MCF 10A (cell line): ENCODE results near the gene HAAO. TPM values are rescaled to one million over a fixed set of nuclear protein-coding genes. Genes with fewer than 3 reads are reported as not detected.

Source experiments
- BruUV-seq: library from RNA; stranded (reverse); fragments of 400-500 nt; replicated peaks from 2 replicates; lab custom pipeline; 2021; lab: Mats Ljungman, UMichigan
- CTCF ChIA-PET: fragments of 300-600 bp; sonication (Branson Sonifier 250); formaldehyde crosslinking; extraction: SDS; loops from one replicate; lab custom pipeline; 2021; ENCODE audit warnings: antibody characterized with exemption, inconsistent platforms; lab: Yijun Ruan, JAX
- POLR2A ChIA-PET: fragments of 300-600, 350-650 bp; sonication (Branson Sonifier 250); formaldehyde crosslinking; extraction: SDS; loops from one replicate; lab custom pipeline; 2020; ENCODE audit warnings: antibody characterized with exemption, inconsistent platforms; lab: Yijun Ruan, JAX
- DNase-seq: peaks from one replicate; pipeline ENCODE4 v3.0.0-alpha.2; 2018; ENCODE audit not compliant: unreplicated experiment
- H3K27ac Mint-ChIP-seq: one replicate; pipeline ENCODE4 v1.8.0; 2022; ENCODE audit warnings: mild to moderate bottlenecking, low read depth, mixed read lengths; ENCODE audit not compliant: unreplicated experiment
- H3K27me3 Mint-ChIP-seq: one replicate; pipeline ENCODE4 v1.8.0; 2022; ENCODE audit warnings: mixed read lengths; ENCODE audit not compliant: insufficient read depth, unreplicated experiment
- H3K36me3 Mint-ChIP-seq: one replicate; pipeline ENCODE4 v1.8.0; 2022; ENCODE audit warnings: mild to moderate bottlenecking, moderate library complexity, mixed read lengths; ENCODE audit not compliant: insufficient read depth, unreplicated experiment
- H3K4me1 Mint-ChIP-seq: one replicate; pipeline ENCODE4 v1.8.0; 2022; ENCODE audit warnings: mixed read lengths; ENCODE audit not compliant: insufficient read depth, unreplicated experiment
- H3K4me3 Mint-ChIP-seq: one replicate; pipeline ENCODE4 v1.8.0; 2022; ENCODE audit warnings: mild to moderate bottlenecking, moderate library complexity, mixed read lengths; ENCODE audit not compliant: unreplicated experiment
- H3K9me3 Mint-ChIP-seq: one replicate; pipeline ENCODE4 v1.8.0; 2022; ENCODE audit warnings: mixed read lengths; ENCODE audit not compliant: unreplicated experiment
- intact Hi-C: fragments of 100-400 bp; cut with micrococcal nuclease; formaldehyde crosslinking; loops from 2 replicates; pipeline ENCODE4 v1.14.1; 2022
- total RNA-seq: library from RNA; stranded (reverse); gene quantifications from 2 replicates; pipeline ENCODE4 v1.2.3, GENCODE V29; 2022
- TF ChIP-seq, protein P1 (sequence below): fragments of 200-600 bp; IDR thresholded peaks from one replicate; pipeline ENCODE4 v1.8.0; 2022; ENCODE audit warnings: antibody characterized with exemption, mild to moderate bottlenecking; ENCODE audit not compliant: unreplicated experiment

Gene HAAO
- total RNA-seq, 1 experiment from 2014 or later: not detected

- ChIA-PET POLR2A (no interaction called here), CTCF (no interaction called here)
- Mint-ChIP-seq H3K27ac (no peak overlapping the region), H3K4me3 (no peak overlapping the region), H3K4me1 (no peaks in the 10 kb centered on the region), H3K27me3 (no peaks in the 10 kb centered on the region), H3K36me3 (no peaks in the 10 kb centered on the region), H3K9me3 (no peaks in the 10 kb centered on the region)
- TF ChIP-seq, protein P1, sequence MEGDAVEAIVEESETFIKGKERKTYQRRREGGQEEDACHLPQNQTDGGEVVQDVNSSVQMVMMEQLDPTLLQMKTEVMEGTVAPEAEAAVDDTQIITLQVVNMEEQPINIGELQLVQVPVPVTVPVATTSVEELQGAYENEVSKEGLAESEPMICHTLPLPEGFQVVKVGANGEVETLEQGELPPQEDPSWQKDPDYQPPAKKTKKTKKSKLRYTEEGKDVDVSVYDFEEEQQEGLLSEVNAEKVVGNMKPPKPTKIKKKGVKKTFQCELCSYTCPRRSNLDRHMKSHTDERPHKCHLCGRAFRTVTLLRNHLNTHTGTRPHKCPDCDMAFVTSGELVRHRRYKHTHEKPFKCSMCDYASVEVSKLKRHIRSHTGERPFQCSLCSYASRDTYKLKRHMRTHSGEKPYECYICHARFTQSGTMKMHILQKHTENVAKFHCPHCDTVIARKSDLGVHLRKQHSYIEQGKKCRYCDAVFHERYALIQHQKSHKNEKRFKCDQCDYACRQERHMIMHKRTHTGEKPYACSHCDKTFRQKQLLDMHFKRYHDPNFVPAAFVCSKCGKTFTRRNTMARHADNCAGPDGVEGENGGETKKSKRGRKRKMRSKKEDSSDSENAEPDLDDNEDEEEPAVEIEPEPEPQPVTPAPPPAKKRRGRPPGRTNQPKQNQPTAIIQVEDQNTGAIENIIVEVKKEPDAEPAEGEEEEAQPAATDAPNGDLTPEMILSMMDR: no peak
- no TSS peak for BruUV-seq
- DNase-seq: no peak
- intact Hi-C loops: no loop called here
Observed at GRCh38 chr2:42767899-42768705, 24.3 kb downstream of the HAAO start.

DNA sequence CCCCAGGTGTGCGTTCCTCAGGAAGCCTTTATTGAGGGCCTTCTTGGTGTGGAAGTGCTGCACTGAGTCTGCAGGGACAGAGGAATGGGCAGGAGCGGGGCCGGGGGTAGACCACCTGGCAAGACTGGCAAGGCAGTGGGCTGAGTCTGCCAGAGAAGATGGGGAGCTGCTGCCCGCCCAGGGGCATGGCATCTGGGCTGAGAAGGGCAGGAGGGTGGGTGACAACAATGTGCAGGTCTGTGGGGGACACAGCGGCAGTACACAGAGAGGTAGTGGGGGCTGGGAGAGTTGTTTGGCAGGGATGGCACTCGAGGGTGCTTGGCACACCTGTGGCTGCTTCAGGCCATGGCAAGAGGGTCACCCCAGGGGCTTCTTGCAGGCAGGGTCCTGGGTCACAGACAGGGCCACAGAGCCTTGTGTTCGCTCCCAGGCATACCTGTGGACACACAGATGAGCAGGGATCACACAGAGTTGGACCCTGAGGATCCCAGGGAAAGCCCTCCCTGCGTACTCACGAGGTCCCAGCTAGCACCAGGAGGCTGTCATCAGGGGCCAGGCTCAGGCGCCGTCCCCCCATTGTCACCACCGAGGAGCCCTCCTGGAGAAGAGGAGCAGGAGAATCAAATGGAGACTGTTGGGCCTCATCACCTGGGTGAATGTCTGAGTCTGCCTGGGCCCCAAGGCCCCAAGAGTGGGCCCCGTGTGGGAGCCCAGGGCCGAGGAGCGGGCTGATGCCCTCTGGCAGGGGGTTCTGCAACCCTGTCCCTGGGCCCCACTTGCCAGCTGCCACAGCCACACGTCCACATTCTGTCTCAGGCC is 25.1 kb downstream of the HAAO start:
- no TSS peak for BruUV-seq
- Mint-ChIP-seq H3K4me3 (no peak overlapping the region), H3K4me1 (no peaks in the 10 kb centered on the region), H3K27ac (no peak overlapping the region), H3K9me3 (no peaks in the 10 kb centered on the region), H3K27me3 (no peaks in the 10 kb centered on the region), H3K36me3 (no peaks in the 10 kb centered on the region)
- ChIA-PET POLR2A (no interaction called here), CTCF (no interaction called here)
- intact Hi-C loops: no loop called here
- DNase-seq: no peak
- TF ChIP-seq, protein P1: no peak

DNA sequence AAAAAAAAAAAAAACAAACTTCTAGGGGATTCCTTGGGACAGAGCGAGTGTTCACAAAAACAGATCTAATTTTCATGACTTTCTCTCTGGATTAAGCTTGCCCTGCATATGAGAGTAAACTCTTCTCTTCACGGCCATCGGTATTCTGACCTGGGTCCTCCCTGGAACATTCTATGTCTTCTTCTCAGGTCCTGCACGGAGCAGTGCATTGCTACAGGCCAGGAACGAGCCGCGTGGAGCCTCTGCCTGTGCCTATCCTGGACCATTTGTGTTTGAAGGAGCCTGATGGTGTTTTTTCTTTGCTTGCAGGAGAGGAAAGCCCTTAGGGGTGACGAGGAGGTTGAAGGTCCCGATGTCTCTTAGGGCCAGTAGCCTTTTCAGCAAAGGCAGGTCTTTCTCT is 26.7 kb downstream of the HAAO start:
- Mint-ChIP-seq H3K4me1 (peaks cover 6% of the 10 kb centered on the region), H3K36me3 (no peaks in the 10 kb centered on the region), H3K27ac (no peak overlapping the region), H3K4me3 (no peak overlapping the region), H3K27me3 (no peaks in the 10 kb centered on the region), H3K9me3 (no peaks in the 10 kb centered on the region)
- ChIA-PET POLR2A (no interaction called here), CTCF (interaction anchor here (0.5 kb wide), 1 partner anchor 645 kb away, joined by 3 read pairs; no protein-coding TSS in a partner anchor)
- TF ChIP-seq, protein P1: no peak
- intact Hi-C loops: no loop called here
- DNase-seq: no peak
- BruUV-seq: no TSS peak

DNA sequence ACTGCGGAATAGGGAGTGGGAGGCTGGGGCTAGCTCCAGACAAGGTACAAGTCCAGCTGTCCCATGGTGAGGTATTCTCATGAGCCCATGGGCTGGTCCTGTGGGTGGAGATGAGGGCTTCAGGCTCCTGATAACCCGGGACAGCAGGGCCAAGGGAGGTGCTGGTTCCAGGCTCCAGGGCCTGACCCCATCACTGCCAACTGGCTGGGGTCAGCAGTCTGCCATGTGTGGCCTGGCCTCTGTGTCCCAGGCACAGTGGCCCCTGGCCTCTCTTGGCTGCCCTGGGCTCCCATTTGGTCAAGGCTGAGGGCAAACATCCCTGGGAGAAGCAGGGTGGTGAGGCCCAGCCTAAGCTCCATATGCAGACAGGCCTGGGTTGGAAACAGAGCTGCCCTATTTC is 27.5 kb downstream of the HAAO start:
- no TSS peak for BruUV-seq
- Mint-ChIP-seq H3K27me3 (no peaks in the 10 kb centered on the region), H3K27ac (no peak overlapping the region), H3K36me3 (no peaks in the 10 kb centered on the region), H3K4me3 (no peak overlapping the region), H3K4me1 (peaks cover 6% of the 10 kb centered on the region), H3K9me3 (no peaks in the 10 kb centered on the region)
- POLR2A ChIA-PET: no interaction called here
- no peak for DNase-seq
- CTCF ChIA-PET: no interaction called here
- TF ChIP-seq, protein P1: no peak
- intact Hi-C loops: no loop called here
